Measurements from ENCODE around the gene CACNB2.

Gene CACNB2

DNA sequence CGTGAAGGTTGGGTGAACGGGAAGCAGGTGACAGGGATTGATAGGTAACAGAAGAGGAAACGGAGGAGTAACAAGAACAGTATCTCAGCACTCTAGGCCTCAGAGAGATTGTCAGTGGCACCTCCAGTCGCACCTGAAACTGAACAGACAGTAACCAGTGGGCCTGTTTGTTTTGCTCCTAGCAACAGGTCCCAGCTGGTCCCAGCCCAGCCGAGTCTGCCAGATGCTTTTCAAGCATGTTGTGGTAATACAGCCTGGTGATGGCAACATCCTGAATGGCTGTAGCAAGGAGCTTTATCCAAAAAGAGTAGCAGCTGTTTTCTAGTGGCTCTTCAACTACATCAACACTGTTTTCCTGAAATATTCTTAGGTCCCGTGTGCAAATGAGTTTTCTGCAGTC lies 4.7 kb downstream of the CACNB2 start:
- Histone ChIP-seq H3K27ac (replicated peaks) (no peak overlapping the region), H3K4me3 (replicated peaks; ENCODE audit: insufficient read depth, low read length) (no peak overlapping the region), H3K27me3 (ENCODE audit: insufficient read depth, poor library complexity, severe bottlenecking) (peaks cover 3% of the 10 kb centered on the region)
- TF ChIP-seq, protein P1, sequence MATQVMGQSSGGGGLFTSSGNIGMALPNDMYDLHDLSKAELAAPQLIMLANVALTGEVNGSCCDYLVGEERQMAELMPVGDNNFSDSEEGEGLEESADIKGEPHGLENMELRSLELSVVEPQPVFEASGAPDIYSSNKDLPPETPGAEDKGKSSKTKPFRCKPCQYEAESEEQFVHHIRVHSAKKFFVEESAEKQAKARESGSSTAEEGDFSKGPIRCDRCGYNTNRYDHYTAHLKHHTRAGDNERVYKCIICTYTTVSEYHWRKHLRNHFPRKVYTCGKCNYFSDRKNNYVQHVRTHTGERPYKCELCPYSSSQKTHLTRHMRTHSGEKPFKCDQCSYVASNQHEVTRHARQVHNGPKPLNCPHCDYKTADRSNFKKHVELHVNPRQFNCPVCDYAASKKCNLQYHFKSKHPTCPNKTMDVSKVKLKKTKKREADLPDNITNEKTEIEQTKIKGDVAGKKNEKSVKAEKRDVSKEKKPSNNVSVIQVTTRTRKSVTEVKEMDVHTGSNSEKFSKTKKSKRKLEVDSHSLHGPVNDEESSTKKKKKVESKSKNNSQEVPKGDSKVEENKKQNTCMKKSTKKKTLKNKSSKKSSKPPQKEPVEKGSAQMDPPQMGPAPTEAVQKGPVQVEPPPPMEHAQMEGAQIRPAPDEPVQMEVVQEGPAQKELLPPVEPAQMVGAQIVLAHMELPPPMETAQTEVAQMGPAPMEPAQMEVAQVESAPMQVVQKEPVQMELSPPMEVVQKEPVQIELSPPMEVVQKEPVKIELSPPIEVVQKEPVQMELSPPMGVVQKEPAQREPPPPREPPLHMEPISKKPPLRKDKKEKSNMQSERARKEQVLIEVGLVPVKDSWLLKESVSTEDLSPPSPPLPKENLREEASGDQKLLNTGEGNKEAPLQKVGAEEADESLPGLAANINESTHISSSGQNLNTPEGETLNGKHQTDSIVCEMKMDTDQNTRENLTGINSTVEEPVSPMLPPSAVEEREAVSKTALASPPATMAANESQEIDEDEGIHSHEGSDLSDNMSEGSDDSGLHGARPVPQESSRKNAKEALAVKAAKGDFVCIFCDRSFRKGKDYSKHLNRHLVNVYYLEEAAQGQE (IDR thresholded peaks at IDR 0.05; ENCODE audit: insufficient replicate concordance, low read depth): no peak
- TF ChIP-seq, protein P2, sequence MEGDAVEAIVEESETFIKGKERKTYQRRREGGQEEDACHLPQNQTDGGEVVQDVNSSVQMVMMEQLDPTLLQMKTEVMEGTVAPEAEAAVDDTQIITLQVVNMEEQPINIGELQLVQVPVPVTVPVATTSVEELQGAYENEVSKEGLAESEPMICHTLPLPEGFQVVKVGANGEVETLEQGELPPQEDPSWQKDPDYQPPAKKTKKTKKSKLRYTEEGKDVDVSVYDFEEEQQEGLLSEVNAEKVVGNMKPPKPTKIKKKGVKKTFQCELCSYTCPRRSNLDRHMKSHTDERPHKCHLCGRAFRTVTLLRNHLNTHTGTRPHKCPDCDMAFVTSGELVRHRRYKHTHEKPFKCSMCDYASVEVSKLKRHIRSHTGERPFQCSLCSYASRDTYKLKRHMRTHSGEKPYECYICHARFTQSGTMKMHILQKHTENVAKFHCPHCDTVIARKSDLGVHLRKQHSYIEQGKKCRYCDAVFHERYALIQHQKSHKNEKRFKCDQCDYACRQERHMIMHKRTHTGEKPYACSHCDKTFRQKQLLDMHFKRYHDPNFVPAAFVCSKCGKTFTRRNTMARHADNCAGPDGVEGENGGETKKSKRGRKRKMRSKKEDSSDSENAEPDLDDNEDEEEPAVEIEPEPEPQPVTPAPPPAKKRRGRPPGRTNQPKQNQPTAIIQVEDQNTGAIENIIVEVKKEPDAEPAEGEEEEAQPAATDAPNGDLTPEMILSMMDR (IDR thresholded peaks at IDR 0.05; ENCODE audit: insufficient read depth, low read length): no peak
- TF ChIP-seq SPI1 (IDR thresholded peaks at IDR 0.05; ENCODE audit: borderline replicate concordance, low read depth) (no peak), POLR2AphosphoS5 (IDR thresholded peaks at IDR 0.05; ENCODE audit: low read depth) (no peak), GABPA (IDR thresholded peaks at IDR 0.05; ENCODE audit: low read depth) (no peak)
- no peak for DNase-seq (ENCODE audit: low read depth in 1 of 2, low spot score in 1 of 2)

DNA sequence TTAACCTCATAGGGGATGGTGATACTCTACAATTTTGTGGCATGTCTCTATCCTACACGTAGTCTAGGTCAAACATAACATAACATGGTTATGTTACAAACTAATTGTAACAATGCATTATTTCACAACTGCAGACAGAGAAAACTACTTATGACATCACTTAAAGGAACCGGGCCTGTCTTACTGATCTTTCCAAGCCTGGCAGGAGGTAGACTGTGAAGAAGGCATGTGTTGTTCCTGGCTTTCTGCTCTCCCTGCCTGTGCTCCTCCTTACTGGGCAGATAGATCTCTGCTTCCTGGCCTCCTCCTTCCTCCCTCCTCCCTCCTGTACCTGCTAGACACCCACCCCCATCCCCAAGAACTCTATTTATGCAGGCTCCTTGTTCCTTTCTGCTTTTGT lies 5.4 kb downstream of the CACNB2 start:
- no peak for DNase-seq (ENCODE audit: low read depth in 1 of 2, low spot score in 1 of 2)
- Histone ChIP-seq H3K4me3 (replicated peaks; ENCODE audit: insufficient read depth, low read length) (no peak overlapping the region), H3K27me3 (ENCODE audit: insufficient read depth, poor library complexity, severe bottlenecking) (peaks cover 3% of the 10 kb centered on the region), H3K27ac (replicated peaks) (no peak overlapping the region)
- TF ChIP-seq POLR2AphosphoS5 (IDR thresholded peaks at IDR 0.05; ENCODE audit: low read depth) (no peak), SPI1 (IDR thresholded peaks at IDR 0.05; ENCODE audit: borderline replicate concordance, low read depth) (no peak), GABPA (IDR thresholded peaks at IDR 0.05; ENCODE audit: low read depth) (no peak)
- TF ChIP-seq, protein P1 (IDR thresholded peaks at IDR 0.05; ENCODE audit: insufficient replicate concordance, low read depth): no peak
- TF ChIP-seq, protein P2 (IDR thresholded peaks at IDR 0.05; ENCODE audit: insufficient read depth, low read length): no peak

DNA sequence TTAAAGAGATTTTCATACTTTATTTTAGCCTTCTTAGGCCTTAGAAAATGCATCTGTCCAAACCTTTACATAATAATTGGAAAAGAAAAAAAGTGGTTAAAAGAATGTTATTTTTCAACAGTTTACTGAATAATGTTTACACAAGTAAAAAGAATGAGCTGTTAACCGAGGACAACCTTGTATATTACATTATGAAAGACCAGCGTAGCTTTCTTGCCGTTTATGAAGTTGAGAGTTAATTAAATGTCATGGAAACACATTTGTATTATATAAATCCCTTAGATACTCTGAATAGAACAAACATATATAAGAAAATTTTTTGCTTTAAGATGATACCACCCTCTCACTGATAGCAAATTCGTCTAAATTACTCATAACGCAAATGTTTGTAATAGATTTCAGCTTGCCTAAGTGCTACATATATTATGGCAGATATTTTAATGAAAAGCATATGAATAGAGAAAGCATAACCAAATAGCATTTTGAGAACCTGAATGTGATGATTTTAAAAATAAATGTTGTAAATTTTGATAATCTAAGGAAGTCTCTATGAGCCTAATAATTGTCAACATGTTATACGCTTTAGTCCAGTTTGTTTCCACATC lies 9.1 kb downstream of the CACNB2 start:
- no peak for DNase-seq (ENCODE audit: low read depth in 1 of 2, low spot score in 1 of 2)
- Histone ChIP-seq H3K4me3 (replicated peaks; ENCODE audit: insufficient read depth, low read length) (no peak overlapping the region), H3K27me3 (ENCODE audit: insufficient read depth, poor library complexity, severe bottlenecking) (no peaks in the 10 kb centered on the region), H3K27ac (replicated peaks) (no peak overlapping the region)
- TF ChIP-seq POLR2AphosphoS5 (IDR thresholded peaks at IDR 0.05; ENCODE audit: low read depth): no peak
- TF ChIP-seq, protein P2 (IDR thresholded peaks at IDR 0.05; ENCODE audit: insufficient read depth, low read length): no peak
- TF ChIP-seq SPI1 (IDR thresholded peaks at IDR 0.05; ENCODE audit: borderline replicate concordance, low read depth): no peak
- TF ChIP-seq, protein P1 (IDR thresholded peaks at IDR 0.05; ENCODE audit: insufficient replicate concordance, low read depth): no peak
- no peak for TF ChIP-seq GABPA (IDR thresholded peaks at IDR 0.05; ENCODE audit: low read depth)

Measured in HL-60 (cell line).